GM12891 (cell line): ENCODE results near the gene HAUS2.
"Not testable (repeated sequence)": the region's sequence is repeated elsewhere in the genome, so short reads cannot be mapped to it uniquely, and the experiment has no call there.

Experiments used
- DNase-seq: peaks from one replicate; pipeline ENCODE4 v3.0.0; 2011; ENCODE audit warnings: low spot score; ENCODE audit not compliant: insufficient read length
- FAIRE-seq: peaks from 2 replicates; lab custom pipeline; 2011; peaks lifted over from hg19 to GRCh38; lab: Jason Lieb, UNC
- PAX5 ChIP-seq: IDR thresholded peaks from 2 replicates; pipeline ENCODE4 v1.6.1; 2011; ENCODE audit warnings: low read length, moderate library complexity, mild to moderate bottlenecking; ENCODE audit not compliant: insufficient read depth, severe bottlenecking
- POLR2A ChIP-seq: IDR thresholded peaks from 2 replicates; pipeline ENCODE4 v1.6.1; 2011; ENCODE audit warnings: low read depth, low read length, control low read depth
- POLR2AphosphoS5 ChIP-seq: IDR thresholded peaks from 2 replicates; pipeline ENCODE4 v1.6.1; 2011; ENCODE audit warnings: low read depth, low read length, control low read depth
- POU2F2 ChIP-seq: IDR thresholded peaks from 2 replicates; pipeline ENCODE4 v1.6.1; 2011; ENCODE audit warnings: low read depth, mild to moderate bottlenecking, control low read depth, low read length, moderate library complexity
- SPI1 ChIP-seq: IDR thresholded peaks from 2 replicates; pipeline ENCODE4 v1.6.1; 2011; ENCODE audit warnings: low read depth, low read length, control low read depth
- TAF1 ChIP-seq: IDR thresholded peaks from 2 replicates; pipeline ENCODE4 v1.6.1; 2011; ENCODE audit warnings: low read depth, low read length, control low read depth

Gene HAUS2

GRCh38 chr15:42523331-42523730, 25.3 kb upstream of the HAUS2 start:
- TF ChIP-seq POLR2A (no peak), SPI1 (no peak), TAF1 (no peak)
- FAIRE-seq (peak; percentile 9), DNase-seq (no peak)

- DNase-seq: no peak
- no peak for TF ChIP-seq POU2F2
- no peak for TF ChIP-seq PAX5
- no peak for TF ChIP-seq POLR2A
- TF ChIP-seq POLR2AphosphoS5: no peak
- no peak for TF ChIP-seq SPI1
- TF ChIP-seq TAF1: no peak
- FAIRE-seq: no peak
Measured at GRCh38 chr15:42528970-42529369, 19.7 kb upstream of the HAUS2 start.

- DNase-seq: no peak
- no peak for TF ChIP-seq POLR2A
- TF ChIP-seq POU2F2: no peak
- TF ChIP-seq PAX5: no peak
- TF ChIP-seq TAF1: no peak
- TF ChIP-seq POLR2AphosphoS5: no peak
- no peak for TF ChIP-seq SPI1
- no peak for FAIRE-seq
Measured at GRCh38 chr15:42533246-42533645, 15.4 kb upstream of the HAUS2 start.

- no peak for DNase-seq
- FAIRE-seq: no peak
- no peak for TF ChIP-seq POLR2A
- TF ChIP-seq POU2F2: no peak
- no peak for TF ChIP-seq POLR2AphosphoS5
- no peak for TF ChIP-seq SPI1
- TF ChIP-seq PAX5: no peak
- TF ChIP-seq TAF1: no peak
Measured at GRCh38 chr15:42544853-42545629, 3.6 kb upstream of the HAUS2 start.

GRCh38 chr15:42547918-42548248, 755 bp upstream of the HAUS2 start:
- DNase-seq: peak; percentile 16
- no peak for TF ChIP-seq POLR2A
- FAIRE-seq: no peak

- no peak for TF ChIP-seq POU2F2
- no peak for TF ChIP-seq POLR2AphosphoS5
- TF ChIP-seq POLR2A: no peak
- no peak for TF ChIP-seq SPI1
- no peak for TF ChIP-seq PAX5
- no peak for TF ChIP-seq TAF1
- DNase-seq: peak; percentile 16
- no peak for FAIRE-seq
Measured at GRCh38 chr15:42549032-42549491, 424 bp downstream of the HAUS2 start.

GRCh38 chr15:42549741-42550392, 1.2 kb downstream of the HAUS2 start:
- FAIRE-seq (no peak), DNase-seq (no peak)
- TF ChIP-seq TAF1: no peak
- no peak for TF ChIP-seq POU2F2
- no peak for TF ChIP-seq SPI1
- TF ChIP-seq PAX5: no peak
- no peak for TF ChIP-seq POLR2A
- no peak for TF ChIP-seq POLR2AphosphoS5

GRCh38 chr15:42553554-42553953, 4.9 kb downstream of the HAUS2 start:
- TF ChIP-seq TAF1: no peak
- no peak for TF ChIP-seq PAX5
- no peak for TF ChIP-seq POU2F2
- TF ChIP-seq POLR2A: no peak
- TF ChIP-seq POLR2AphosphoS5: no peak
- no peak for TF ChIP-seq SPI1
- DNase-seq (no peak), FAIRE-seq (no peak)

- not testable (repeated sequence) for DNase-seq, FAIRE-seq
Measured at GRCh38 chr15:42556550-42557207, 8.0 kb downstream of the HAUS2 start.

- TF ChIP-seq POLR2AphosphoS5: no peak
- no peak for TF ChIP-seq PAX5
- TF ChIP-seq TAF1: no peak
- no peak for TF ChIP-seq POLR2A
- no peak for FAIRE-seq
- DNase-seq: no peak
Measured at GRCh38 chr15:42558739-42559138, 10.1 kb downstream of the HAUS2 start.
